ENCODE data around the gene LIMS3. TPM values are rescaled to one million over a fixed set of nuclear protein-coding genes. Genes with fewer than 3 reads are reported as not detected.
"Not testable (repeated sequence)": the region's sequence is repeated elsewhere in the genome, so short reads cannot be mapped to it uniquely, and the experiment has no call there.

Gene LIMS3
- total RNA-seq = 1 to 10 TPM in 1 of 2 experiments, under 1 TPM in 1; 0.91 to 1.7 TPM
- 1.5 TPM for polyA plus RNA-seq

- H3K9me3 Mint-ChIP-seq; H3K4me3 ChIP-seq (ENCODE audit: low read length); H3K4me3 Mint-ChIP-seq; H3K27me3 Mint-ChIP-seq; H3K27me3 ChIP-seq (ENCODE audit: insufficient read depth, low read length, poor library complexity, severe bottlenecking); H3K27ac ChIP-seq (ENCODE audit: low read depth, low read length); H3K27ac Mint-ChIP-seq; H3K36me3 Mint-ChIP-seq; H3K36me3 ChIP-seq (ENCODE audit: insufficient read depth, low read length); CTCF ChIA-PET; POLR2A ChIA-PET; DNase-seq; H3K9me3 ChIP-seq (ENCODE audit: low read length); H3K4me1 ChIP-seq (ENCODE audit: insufficient read depth, low read length); H3K4me1 Mint-ChIP-seq: not testable (repeated sequence)
These were observed at the start of gene LIMS3 for GRCh38 chr2:109898462-109899336. Gene LIMS3, plus strand, starts transcription at chr2:109898688. Its CDS starts 41 bp downstream, at chr2:109898729.

GRCh38 chr2:109871129-109871751 is 27.2 kb upstream of the LIMS3 start:
- POLR2A ChIA-PET; H3K27me3 Mint-ChIP-seq; H3K27ac Mint-ChIP-seq; H3K27ac ChIP-seq (ENCODE audit: low read depth, low read length); H3K4me3 Mint-ChIP-seq; H3K4me1 Mint-ChIP-seq; DNase-seq; H3K4me3 ChIP-seq (ENCODE audit: low read length); H3K9me3 Mint-ChIP-seq; H3K36me3 ChIP-seq (ENCODE audit: insufficient read depth, low read length); CTCF ChIA-PET; H3K36me3 Mint-ChIP-seq; H3K9me3 ChIP-seq (ENCODE audit: low read length); H3K27me3 ChIP-seq (ENCODE audit: insufficient read depth, low read length, poor library complexity, severe bottlenecking); H3K4me1 ChIP-seq (ENCODE audit: insufficient read depth, low read length): not testable (repeated sequence)

GRCh38 chr2:109876625-109877024 is 21.9 kb upstream of the LIMS3 start:
- H3K27me3 Mint-ChIP-seq; H3K4me1 ChIP-seq (ENCODE audit: insufficient read depth, low read length); H3K27me3 ChIP-seq (ENCODE audit: insufficient read depth, low read length, poor library complexity, severe bottlenecking); DNase-seq; H3K4me1 Mint-ChIP-seq; POLR2A ChIA-PET; H3K4me3 ChIP-seq (ENCODE audit: low read length); H3K9me3 Mint-ChIP-seq; H3K36me3 ChIP-seq (ENCODE audit: insufficient read depth, low read length); CTCF ChIA-PET; H3K4me3 Mint-ChIP-seq; H3K27ac ChIP-seq (ENCODE audit: low read depth, low read length); H3K36me3 Mint-ChIP-seq; H3K9me3 ChIP-seq (ENCODE audit: low read length); H3K27ac Mint-ChIP-seq: not testable (repeated sequence)

GRCh38 chr2:109882112-109882511 is 16.4 kb upstream of the LIMS3 start:
- H3K36me3 ChIP-seq (ENCODE audit: insufficient read depth, low read length); H3K27ac Mint-ChIP-seq; CTCF ChIA-PET: not testable (repeated sequence)

GRCh38 chr2:109888414-109888813 is 10.1 kb upstream of the LIMS3 start:
- H3K27me3 Mint-ChIP-seq, H3K36me3 Mint-ChIP-seq: not testable (repeated sequence)

More at GRCh38 chr2:109882112-109882511, 16.4 kb upstream of the LIMS3 start:
- H3K4me3 Mint-ChIP-seq; H3K4me1 Mint-ChIP-seq; DNase-seq; H3K27me3 Mint-ChIP-seq; H3K4me3 ChIP-seq (ENCODE audit: low read length); H3K27ac ChIP-seq (ENCODE audit: low read depth, low read length); H3K9me3 ChIP-seq (ENCODE audit: low read length); H3K9me3 Mint-ChIP-seq; H3K36me3 Mint-ChIP-seq; H3K4me1 ChIP-seq (ENCODE audit: insufficient read depth, low read length); H3K27me3 ChIP-seq (ENCODE audit: insufficient read depth, low read length, poor library complexity, severe bottlenecking); POLR2A ChIA-PET: not testable (repeated sequence)

GRCh38 chr2:109889909-109890308 is 8.6 kb upstream of the LIMS3 start:
- H3K9me3 ChIP-seq (ENCODE audit: low read length); H3K27ac Mint-ChIP-seq; POLR2A ChIA-PET; H3K4me1 ChIP-seq (ENCODE audit: insufficient read depth, low read length); H3K4me1 Mint-ChIP-seq; H3K36me3 Mint-ChIP-seq; H3K27me3 ChIP-seq (ENCODE audit: insufficient read depth, low read length, poor library complexity, severe bottlenecking); H3K36me3 ChIP-seq (ENCODE audit: insufficient read depth, low read length); H3K4me3 ChIP-seq (ENCODE audit: low read length); DNase-seq; H3K4me3 Mint-ChIP-seq; H3K27ac ChIP-seq (ENCODE audit: low read depth, low read length); CTCF ChIA-PET; H3K9me3 Mint-ChIP-seq; H3K27me3 Mint-ChIP-seq: not testable (repeated sequence)

More at GRCh38 chr2:109888414-109888813, 10.1 kb upstream of the LIMS3 start:
- H3K9me3 Mint-ChIP-seq; H3K4me3 Mint-ChIP-seq; H3K9me3 ChIP-seq (ENCODE audit: low read length); H3K27me3 ChIP-seq (ENCODE audit: insufficient read depth, low read length, poor library complexity, severe bottlenecking); POLR2A ChIA-PET; CTCF ChIA-PET; H3K4me1 Mint-ChIP-seq; H3K36me3 ChIP-seq (ENCODE audit: insufficient read depth, low read length); H3K4me1 ChIP-seq (ENCODE audit: insufficient read depth, low read length); H3K27ac ChIP-seq (ENCODE audit: low read depth, low read length); H3K27ac Mint-ChIP-seq; DNase-seq; H3K4me3 ChIP-seq (ENCODE audit: low read length): not testable (repeated sequence)

- H3K9me3 Mint-ChIP-seq; H3K4me3 Mint-ChIP-seq; H3K4me1 Mint-ChIP-seq; H3K4me3 ChIP-seq (ENCODE audit: low read length); H3K27me3 Mint-ChIP-seq; H3K4me1 ChIP-seq (ENCODE audit: insufficient read depth, low read length); CTCF ChIA-PET; H3K27ac ChIP-seq (ENCODE audit: low read depth, low read length); POLR2A ChIA-PET; H3K36me3 Mint-ChIP-seq; H3K27ac Mint-ChIP-seq; H3K27me3 ChIP-seq (ENCODE audit: insufficient read depth, low read length, poor library complexity, severe bottlenecking); H3K36me3 ChIP-seq (ENCODE audit: insufficient read depth, low read length); DNase-seq; H3K9me3 ChIP-seq (ENCODE audit: low read length): not testable (repeated sequence)
These were observed 7.5 kb upstream of the LIMS3 start for GRCh38 chr2:109891024-109891423.

- H3K36me3 ChIP-seq (ENCODE audit: insufficient read depth, low read length); DNase-seq; H3K36me3 Mint-ChIP-seq; H3K4me3 Mint-ChIP-seq; H3K4me3 ChIP-seq (ENCODE audit: low read length); H3K27ac ChIP-seq (ENCODE audit: low read depth, low read length); POLR2A ChIA-PET; H3K9me3 ChIP-seq (ENCODE audit: low read length); H3K4me1 Mint-ChIP-seq; H3K27me3 ChIP-seq (ENCODE audit: insufficient read depth, low read length, poor library complexity, severe bottlenecking); H3K27me3 Mint-ChIP-seq; H3K4me1 ChIP-seq (ENCODE audit: insufficient read depth, low read length); H3K27ac Mint-ChIP-seq; CTCF ChIA-PET; H3K9me3 Mint-ChIP-seq: not testable (repeated sequence)
These were observed 4.8 kb upstream of the LIMS3 start for GRCh38 chr2:109893736-109894135.
